Tibial artery (tissue), 4 donors: ENCODE data around the gene CTIF.
A peak's percentile ranks its signal among the peaks of the same experiment; 100 is the strongest.

Experiments used
- DNase-seq, 2 donors: peaks; one replicate each; pipeline ENCODE4 v3.0.0-alpha.2; 2019
- H3K27ac ChIP-seq, 2 donors: fragments of 200-600 bp; sonication (generic) in 1 of 2; 1 replicate in 1 of 2; 2 replicates in 1 of 2; pipeline ENCODE4 v1.5.1; 2018 to 2019; ENCODE audit warnings: mild to moderate bottlenecking in 1 of 2
- H3K27me3 ChIP-seq, 2 donors: fragments of 200-600 bp; sonication (generic) in 1 of 2; one replicate each; pipeline versions ENCODE4 v1.5.1 to v1.6.0; 2016 to 2019
- H3K36me3 ChIP-seq, 3 donors: fragments of 200-600 bp; sonication (generic) in 2 of 3; one replicate each; pipeline ENCODE4 v1.5.1; 2016 to 2019; ENCODE audit warnings: mild to moderate bottlenecking in 2 of 3
- H3K4me1 ChIP-seq, 4 donors: fragments of 200-600 bp; sonication (generic) in 2 of 4; 1 replicate in 3 of 4; 2 replicates in 1 of 4; pipeline ENCODE4 v1.5.1; 2016 to 2019
- H3K4me3 ChIP-seq, 2 donors: fragments of 200-600 bp; sonication (generic) in 1 of 2; 1 replicate in 1 of 2; 2 replicates in 1 of 2; pipeline ENCODE4 v1.5.1; 2018 to 2019; ENCODE audit warnings: mild to moderate bottlenecking in 2 of 2
- H3K9me3 ChIP-seq, 3 donors: fragments of 200-600 bp; sonication (generic) in 1 of 3; one replicate each; pipeline ENCODE4 v1.5.1; 2016 to 2019
- intact Hi-C: fragments of 100-400 bp; cut with DNase I; formaldehyde crosslinking; loops from one replicate; pipeline ENCODE4 v1.15.0; 2023; ENCODE audit warnings: low total_unique reads
- TF ChIP-seq, protein P1 (sequence below), 2 experiments: fragments of 200-600 bp in 1 of 2; fragments of 450-650 bp in 1 of 2; IDR thresholded peaks; one replicate each; pipeline ENCODE4 v1.5.1; 2017 to 2019; ENCODE audit warnings: antibody characterized with exemption in 2 of 2, mild to moderate bottlenecking in 1 of 2, moderate library complexity in 1 of 2

The CTIF gene

DNA sequence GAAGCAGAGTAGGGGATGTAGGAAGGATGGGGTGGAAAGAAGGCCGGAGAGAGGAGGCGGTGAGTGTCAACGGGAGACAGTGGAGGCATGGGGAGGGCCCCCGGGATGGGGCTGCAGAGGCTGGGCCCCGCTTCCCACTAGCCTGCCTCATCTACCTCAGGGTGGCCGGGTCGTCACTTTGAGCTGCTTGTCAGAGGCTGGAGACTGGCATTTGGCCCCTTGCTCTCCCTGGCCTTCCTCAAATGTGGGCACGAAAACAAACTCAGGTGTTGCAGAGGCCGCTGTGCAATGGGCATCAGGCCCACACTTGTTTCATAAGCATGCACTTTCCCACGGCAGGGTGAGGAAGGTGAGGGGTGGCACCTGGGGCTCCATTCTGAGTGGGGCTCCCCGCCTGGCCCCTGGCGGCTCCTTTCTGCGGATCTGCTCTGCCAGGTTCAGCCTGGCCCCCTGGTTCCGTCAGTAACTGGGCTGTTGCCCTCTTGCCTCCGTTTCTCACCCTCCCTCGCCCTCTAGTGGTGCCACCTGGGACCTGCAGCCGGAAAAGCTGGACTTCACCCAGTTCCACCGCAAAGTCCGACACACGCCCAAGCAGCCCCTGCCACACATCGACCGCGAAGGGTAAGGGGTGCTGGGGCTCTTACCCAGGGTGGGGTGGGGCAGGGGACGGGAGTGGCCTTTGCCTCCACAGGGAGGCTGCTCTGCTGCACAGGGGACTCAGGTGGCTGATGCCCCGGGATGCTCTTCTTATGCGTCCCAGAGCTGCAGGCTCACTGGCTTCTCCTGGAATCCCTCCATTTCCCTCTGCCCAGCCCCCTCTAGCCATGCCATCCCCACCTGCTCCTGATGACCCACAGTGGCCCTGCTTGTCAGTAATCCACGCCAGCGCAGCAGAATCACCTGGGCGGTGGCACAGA is 125.4 kb downstream of the CTIF start:
- Histone ChIP-seq H3K4me1 (peaks cover 0 to 44% (median 26%) of the 10 kb centered on the region in 4 donors), H3K27me3 (no peaks in the 10 kb centered on the region), H3K9me3 (no peaks in the 10 kb centered on the region), H3K27ac (no peak overlapping the region), H3K36me3 (peaks cover 0 to 38% (median 35%) of the 10 kb centered on the region in 3 donors), H3K4me3 (no peak overlapping the region)
- peak; percentile 52 to 86 for DNase-seq
- intact Hi-C loops, result loop anchor here (1.0 to 10.0 kb wide), 2 partner anchors 49 to 188 kb away; no protein-coding TSS in a partner anchor
- TF ChIP-seq, protein P1, sequence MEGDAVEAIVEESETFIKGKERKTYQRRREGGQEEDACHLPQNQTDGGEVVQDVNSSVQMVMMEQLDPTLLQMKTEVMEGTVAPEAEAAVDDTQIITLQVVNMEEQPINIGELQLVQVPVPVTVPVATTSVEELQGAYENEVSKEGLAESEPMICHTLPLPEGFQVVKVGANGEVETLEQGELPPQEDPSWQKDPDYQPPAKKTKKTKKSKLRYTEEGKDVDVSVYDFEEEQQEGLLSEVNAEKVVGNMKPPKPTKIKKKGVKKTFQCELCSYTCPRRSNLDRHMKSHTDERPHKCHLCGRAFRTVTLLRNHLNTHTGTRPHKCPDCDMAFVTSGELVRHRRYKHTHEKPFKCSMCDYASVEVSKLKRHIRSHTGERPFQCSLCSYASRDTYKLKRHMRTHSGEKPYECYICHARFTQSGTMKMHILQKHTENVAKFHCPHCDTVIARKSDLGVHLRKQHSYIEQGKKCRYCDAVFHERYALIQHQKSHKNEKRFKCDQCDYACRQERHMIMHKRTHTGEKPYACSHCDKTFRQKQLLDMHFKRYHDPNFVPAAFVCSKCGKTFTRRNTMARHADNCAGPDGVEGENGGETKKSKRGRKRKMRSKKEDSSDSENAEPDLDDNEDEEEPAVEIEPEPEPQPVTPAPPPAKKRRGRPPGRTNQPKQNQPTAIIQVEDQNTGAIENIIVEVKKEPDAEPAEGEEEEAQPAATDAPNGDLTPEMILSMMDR (IDR thresholded peaks at IDR 0.05), result peak; percentile 87 to 89

GRCh38 chr18:48665654-48666053 is 126.8 kb downstream of the CTIF start:
- H3K27ac ChIP-seq, result no peak overlapping the region
- no peaks in the 10 kb centered on the region for H3K9me3 ChIP-seq
- peaks cover 0 to 36% (median 24%) of the 10 kb centered on the region in 4 donors for H3K4me1 ChIP-seq
- H3K27me3 ChIP-seq, result no peaks in the 10 kb centered on the region
- TF ChIP-seq, protein P1 (IDR thresholded peaks at IDR 0.05), result no peak
- DNase-seq, result no peak
- peaks cover 6 to 46% (median 41%) of the 10 kb centered on the region in 3 donors for H3K36me3 ChIP-seq
- intact Hi-C loops, result loop anchor here (10.0 kb wide), 1 partner anchor 51 kb away; no protein-coding TSS in a partner anchor
- no peak overlapping the region for H3K4me3 ChIP-seq

DNA sequence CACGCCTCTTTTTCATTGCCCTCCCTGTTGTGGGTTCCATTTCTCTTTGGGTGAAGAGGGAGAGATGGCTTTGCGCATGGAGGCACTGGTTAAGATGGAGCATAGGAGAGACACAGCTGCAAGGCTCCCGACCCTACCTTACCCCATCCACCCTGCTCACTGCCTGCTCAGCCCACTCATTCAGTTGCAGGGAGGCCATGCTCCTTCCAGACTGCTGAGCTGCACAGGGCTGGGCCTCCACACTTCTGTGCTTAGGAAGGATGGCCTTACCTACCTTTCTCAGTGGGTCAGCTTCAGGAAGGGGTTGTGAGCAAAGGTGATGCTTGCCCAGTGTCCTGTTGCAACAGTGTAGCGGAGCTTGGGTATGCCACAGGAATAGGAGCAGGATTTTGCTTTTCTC is 127.8 kb downstream of the CTIF start:
- intact Hi-C loops, result loop anchor here (10.0 kb wide), 1 partner anchor 52 kb away; no protein-coding TSS in a partner anchor
- Histone ChIP-seq H3K9me3 (peaks cover 0 to 8% (median 0%) of the 10 kb centered on the region in 3 donors), H3K4me3 (no peak overlapping the region), H3K4me1 (peaks cover 0 to 26% (median 18%) of the 10 kb centered on the region in 4 donors), H3K27ac (no peak overlapping the region), H3K36me3 (peaks cover 16 to 56% (median 50%) of the 10 kb centered on the region in 3 donors), H3K27me3 (no peaks in the 10 kb centered on the region)
- TF ChIP-seq, protein P1 (IDR thresholded peaks at IDR 0.05), result no peak
- DNase-seq, result no peak

DNA sequence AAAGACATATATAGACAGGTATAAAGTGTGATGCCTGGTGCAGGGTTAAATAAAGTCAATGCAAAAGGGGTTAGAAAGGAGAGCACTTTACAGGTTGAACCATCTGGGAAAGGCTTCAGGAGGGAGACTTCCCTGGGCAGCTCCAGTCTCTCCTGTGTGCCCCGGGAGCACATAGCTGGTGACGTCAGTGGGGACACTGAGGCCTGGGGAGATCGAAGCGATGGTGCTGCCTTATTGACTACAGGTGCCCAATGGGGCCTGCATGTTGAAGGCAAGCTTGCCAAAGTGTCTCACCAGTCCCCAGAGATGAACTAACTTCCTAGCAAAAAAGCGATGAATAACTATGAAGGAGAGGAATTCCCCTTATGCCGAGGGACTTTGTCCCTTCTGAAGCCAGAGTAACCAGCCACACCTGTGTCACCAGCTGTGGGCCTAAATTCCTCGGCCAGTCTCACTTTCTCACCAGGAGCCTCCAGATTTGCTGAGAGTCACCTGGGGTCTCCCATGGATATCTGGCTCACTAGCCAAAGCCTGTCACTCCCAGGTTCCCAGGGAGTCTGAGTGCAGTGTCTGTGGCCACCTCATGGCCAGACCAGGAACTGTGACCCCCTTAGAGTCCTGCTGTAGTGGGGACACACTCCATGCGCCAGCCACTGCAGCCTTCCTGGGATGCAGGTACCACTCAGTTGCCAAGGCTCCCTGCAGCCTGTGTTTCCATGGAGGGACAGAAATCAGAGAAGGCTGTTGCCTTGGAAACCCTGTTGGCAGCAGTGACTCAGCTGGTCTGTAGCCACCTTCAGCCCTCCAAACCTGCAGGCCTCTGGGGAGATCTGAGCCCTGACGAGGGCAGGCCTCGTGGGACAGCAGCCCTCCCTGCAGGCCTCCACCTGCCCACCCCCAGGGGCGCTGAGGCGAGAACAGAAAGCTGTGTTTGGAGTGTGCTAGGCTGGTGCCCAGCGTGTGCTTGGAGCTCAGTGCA is 128.7 kb downstream of the CTIF start:
- intact Hi-C loops, result loop anchor here (10.0 kb wide), 1 partner anchor 53 kb away; no protein-coding TSS in a partner anchor
- H3K9me3 ChIP-seq, result peaks cover 0 to 8% (median 0%) of the 10 kb centered on the region in 3 donors
- H3K4me3 ChIP-seq, result no peak overlapping the region
- no peaks in the 10 kb centered on the region for H3K27me3 ChIP-seq
- DNase-seq, result peak in 1 of 2 donors; percentile 50
- H3K4me1 ChIP-seq, result peaks cover 0 to 17% (median 11%) of the 10 kb centered on the region in 4 donors
- H3K36me3 ChIP-seq, result peaks cover 16 to 57% (median 52%) of the 10 kb centered on the region in 3 donors
- H3K27ac ChIP-seq, result no peak overlapping the region
- TF ChIP-seq, protein P1 (IDR thresholded peaks at IDR 0.05), result peak in 1 of 2 experiments; percentile 17
